Parathyroid adenoma (tissue), 2 donors: ENCODE measurements around the gene FAM20A.

Source experiments
- H2AFZ ChIP-seq: fragments of 300-600 bp; sonication (generic); one replicate; pipeline ENCODE4 v1.7.0; 2017; ENCODE audit warnings: antibody characterized with exemption, mild to moderate bottlenecking
- H3K27ac ChIP-seq: fragments of 300-600 bp; sonication (generic); one replicate; pipeline ENCODE4 v1.7.0; 2017
- H3K27me3 ChIP-seq: fragments of 300-600 bp; sonication (generic); one replicate; pipeline ENCODE4 v1.7.0; 2017; ENCODE audit warnings: low read length; ENCODE audit not compliant: control insufficient read depth, insufficient read depth
- H3K36me3 ChIP-seq: fragments of 300-600 bp; sonication (generic); one replicate; pipeline ENCODE4 v1.7.0; 2017; ENCODE audit warnings: low read length; ENCODE audit not compliant: control insufficient read depth, insufficient read depth
- H3K4me1 ChIP-seq: fragments of 300-600 bp; sonication (generic); one replicate; pipeline ENCODE4 v1.7.0; 2017; ENCODE audit warnings: control low read depth
- H3K4me2 ChIP-seq: fragments of 300-600 bp; sonication (generic); one replicate; pipeline ENCODE4 v1.7.0; 2017; ENCODE audit warnings: low read length
- H3K4me3 ChIP-seq: fragments of 300-600 bp; sonication (generic); one replicate; pipeline ENCODE4 v1.7.0; 2017; ENCODE audit warnings: low read depth, low read length
- H3K79me2 ChIP-seq: fragments of 300-600 bp; sonication (generic); one replicate; pipeline ENCODE4 v1.7.0; 2017; ENCODE audit warnings: control low read depth
- H3K9ac ChIP-seq: fragments of 300-600 bp; sonication (generic); one replicate; pipeline ENCODE4 v1.7.0; 2017; ENCODE audit warnings: mild to moderate bottlenecking
- H3K9me3 ChIP-seq: fragments of 300-600 bp; sonication (generic); one replicate; pipeline ENCODE4 v1.7.0; 2017; ENCODE audit warnings: low read length; ENCODE audit not compliant: control insufficient read depth
- TF ChIP-seq, protein P1 (sequence below): fragments of 300-600 bp; sonication (generic); IDR thresholded peaks from one replicate; pipeline ENCODE4 v1.7.0; 2017; ENCODE audit warnings: antibody characterized with exemption, mild to moderate bottlenecking
- donor health status: primary hyperparathyroidism.

Gene FAM20A

DNA sequence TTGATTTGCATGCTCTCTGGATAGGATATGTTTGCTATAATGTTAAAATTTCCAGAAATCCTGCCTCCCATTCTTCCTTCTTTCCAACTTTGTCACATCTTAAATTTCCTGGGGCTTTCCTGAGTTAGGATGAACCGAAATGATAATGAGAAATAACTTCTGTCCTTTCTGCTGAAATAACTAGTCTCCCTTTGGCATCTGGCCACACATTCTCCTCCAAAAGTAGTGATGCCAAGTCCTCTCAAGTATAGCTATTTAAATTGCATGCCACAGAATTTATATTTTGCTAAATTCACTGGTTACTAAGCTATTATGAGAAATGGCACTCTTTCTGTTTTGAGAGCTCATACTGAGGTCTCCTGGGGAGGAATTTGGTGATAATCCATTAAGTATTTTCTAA lies 30.6 kb downstream of the FAM20A start:
- Histone ChIP-seq H3K79me2 (no peaks in the 10 kb centered on the region), H3K9me3 (no peaks in the 10 kb centered on the region), H3K9ac (no peak overlapping the region), H3K4me2 (no peak overlapping the region), H3K27ac (no peak overlapping the region), H3K27me3 (no peaks in the 10 kb centered on the region), H3K4me1 (no peaks in the 10 kb centered on the region), H3K36me3 (no peaks in the 10 kb centered on the region), H2AFZ (no peak overlapping the region), H3K4me3 (no peak overlapping the region)
- TF ChIP-seq, protein P1, sequence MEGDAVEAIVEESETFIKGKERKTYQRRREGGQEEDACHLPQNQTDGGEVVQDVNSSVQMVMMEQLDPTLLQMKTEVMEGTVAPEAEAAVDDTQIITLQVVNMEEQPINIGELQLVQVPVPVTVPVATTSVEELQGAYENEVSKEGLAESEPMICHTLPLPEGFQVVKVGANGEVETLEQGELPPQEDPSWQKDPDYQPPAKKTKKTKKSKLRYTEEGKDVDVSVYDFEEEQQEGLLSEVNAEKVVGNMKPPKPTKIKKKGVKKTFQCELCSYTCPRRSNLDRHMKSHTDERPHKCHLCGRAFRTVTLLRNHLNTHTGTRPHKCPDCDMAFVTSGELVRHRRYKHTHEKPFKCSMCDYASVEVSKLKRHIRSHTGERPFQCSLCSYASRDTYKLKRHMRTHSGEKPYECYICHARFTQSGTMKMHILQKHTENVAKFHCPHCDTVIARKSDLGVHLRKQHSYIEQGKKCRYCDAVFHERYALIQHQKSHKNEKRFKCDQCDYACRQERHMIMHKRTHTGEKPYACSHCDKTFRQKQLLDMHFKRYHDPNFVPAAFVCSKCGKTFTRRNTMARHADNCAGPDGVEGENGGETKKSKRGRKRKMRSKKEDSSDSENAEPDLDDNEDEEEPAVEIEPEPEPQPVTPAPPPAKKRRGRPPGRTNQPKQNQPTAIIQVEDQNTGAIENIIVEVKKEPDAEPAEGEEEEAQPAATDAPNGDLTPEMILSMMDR: no peak

DNA sequence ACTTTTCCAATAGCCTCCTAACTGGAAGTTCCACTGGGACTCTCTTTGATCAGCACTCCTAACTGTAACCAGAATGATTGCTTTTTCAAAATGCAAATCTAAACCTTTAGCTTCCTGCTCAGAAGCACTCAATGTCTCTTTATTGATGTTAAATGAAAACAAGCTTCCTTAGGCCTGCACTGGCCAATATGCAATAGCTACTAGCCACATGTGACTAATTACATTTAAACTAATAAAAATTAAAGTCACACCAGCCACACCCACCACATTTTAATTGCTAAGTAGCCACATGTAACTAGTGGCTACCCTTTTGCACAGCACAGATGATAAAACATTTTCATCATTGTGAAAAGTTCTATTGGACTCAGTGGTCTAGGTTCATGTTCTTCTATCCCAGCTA lies 31.8 kb downstream of the FAM20A start:
- TF ChIP-seq, protein P1: no peak
- no peak overlapping the region for H3K27ac ChIP-seq
- no peak overlapping the region for H2AFZ ChIP-seq

DNA sequence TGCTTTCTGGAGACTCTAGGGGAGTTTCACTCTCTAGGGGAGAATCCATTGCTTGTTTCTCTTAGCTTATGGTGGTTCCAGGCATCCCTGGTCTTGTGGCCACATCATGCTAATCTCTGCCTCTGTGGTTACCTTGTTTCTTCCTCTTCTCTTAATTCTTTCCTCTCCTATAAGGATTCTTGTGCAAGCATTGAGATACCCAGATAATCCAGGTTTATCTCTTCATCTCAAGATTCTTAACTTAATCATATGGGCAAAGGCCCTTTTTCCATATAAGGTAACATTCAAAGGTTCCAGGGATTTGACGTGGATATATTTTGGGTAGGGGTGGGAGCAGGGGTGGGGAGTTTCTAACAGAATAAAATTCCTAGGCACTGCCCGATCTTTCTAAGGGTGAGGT lies 32.6 kb downstream of the FAM20A start:
- no peaks in the 10 kb centered on the region for H3K9me3 ChIP-seq
- no peak overlapping the region for H2AFZ ChIP-seq
- no peaks in the 10 kb centered on the region for H3K27me3 ChIP-seq
- no peak overlapping the region for H3K27ac ChIP-seq
- H3K4me1 ChIP-seq: no peaks in the 10 kb centered on the region
- H3K36me3 ChIP-seq: no peaks in the 10 kb centered on the region
- H3K9ac ChIP-seq: no peak overlapping the region
- H3K4me3 ChIP-seq: no peak overlapping the region
- no peaks in the 10 kb centered on the region for H3K79me2 ChIP-seq
- TF ChIP-seq, protein P1: no peak
- H3K4me2 ChIP-seq: no peak overlapping the region

More for the DNA sequence above, 31.8 kb downstream of the FAM20A start:
- H3K4me2 ChIP-seq: no peak overlapping the region
- no peaks in the 10 kb centered on the region for H3K36me3 ChIP-seq
- H3K9me3 ChIP-seq: no peaks in the 10 kb centered on the region
- H3K4me3 ChIP-seq: no peak overlapping the region
- H3K4me1 ChIP-seq: no peaks in the 10 kb centered on the region
- H3K27me3 ChIP-seq: no peaks in the 10 kb centered on the region
- no peak overlapping the region for H3K9ac ChIP-seq
- no peaks in the 10 kb centered on the region for H3K79me2 ChIP-seq

DNA sequence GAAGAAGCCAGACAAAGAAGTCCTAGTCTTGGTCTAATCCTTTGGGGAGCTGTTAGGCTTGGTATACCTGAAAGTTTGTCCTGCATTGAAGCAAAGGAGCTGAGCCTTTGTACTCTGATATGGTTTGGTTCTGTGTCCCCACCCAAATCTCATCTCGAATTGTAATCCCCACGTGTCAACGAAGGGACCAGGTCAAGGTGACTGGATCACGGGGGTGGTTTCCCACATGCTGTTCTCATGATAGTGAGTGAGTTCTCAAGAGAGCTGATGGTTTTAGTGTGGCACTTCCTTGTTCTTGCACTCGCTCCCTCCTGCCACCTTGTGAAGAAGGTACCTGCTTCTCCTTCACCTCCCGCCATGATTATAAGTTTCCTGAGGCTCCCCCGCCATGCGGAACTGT lies 33.6 kb downstream of the FAM20A start:
- H3K27ac ChIP-seq: no peak overlapping the region
- no peaks in the 10 kb centered on the region for H3K27me3 ChIP-seq
- no peaks in the 10 kb centered on the region for H3K9me3 ChIP-seq
- H3K9ac ChIP-seq: no peak overlapping the region
- H2AFZ ChIP-seq: no peak overlapping the region
- H3K4me3 ChIP-seq: no peak overlapping the region
- TF ChIP-seq, protein P1: no peak
- no peaks in the 10 kb centered on the region for H3K4me1 ChIP-seq
- H3K79me2 ChIP-seq: no peaks in the 10 kb centered on the region
- H3K36me3 ChIP-seq: no peaks in the 10 kb centered on the region
- H3K4me2 ChIP-seq: no peak overlapping the region

DNA sequence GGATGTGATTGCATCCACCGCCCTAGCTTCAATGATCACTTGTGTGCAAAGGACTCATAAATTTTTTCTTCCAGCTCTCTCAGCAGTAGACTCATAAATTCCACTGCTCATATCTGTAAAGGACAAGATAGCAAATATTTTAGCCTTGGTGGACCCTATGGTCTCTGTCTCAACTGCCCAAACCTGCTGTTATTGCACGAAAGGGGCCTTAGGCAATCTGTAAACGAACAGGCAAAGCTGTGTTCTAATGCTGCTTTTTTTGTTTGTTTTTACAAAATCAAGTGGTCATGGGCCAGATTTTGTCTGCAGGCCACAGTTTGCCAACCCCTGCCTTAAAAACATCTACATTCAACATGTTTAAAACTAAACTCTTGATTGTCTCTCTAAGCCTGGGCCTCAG lies 34.1 kb downstream of the FAM20A start:
- no peak overlapping the region for H3K9ac ChIP-seq
- no peaks in the 10 kb centered on the region for H3K36me3 ChIP-seq
- no peak overlapping the region for H3K4me2 ChIP-seq
- TF ChIP-seq, protein P1: no peak
- no peaks in the 10 kb centered on the region for H3K79me2 ChIP-seq
- H3K4me1 ChIP-seq: no peaks in the 10 kb centered on the region
- no peaks in the 10 kb centered on the region for H3K9me3 ChIP-seq
- H2AFZ ChIP-seq: no peak overlapping the region
- no peak overlapping the region for H3K4me3 ChIP-seq
- H3K27ac ChIP-seq: no peak overlapping the region
- no peaks in the 10 kb centered on the region for H3K27me3 ChIP-seq
